ENCODE data around the gene BCL10.

BCL10 gene

GRCh38 chr1:85219853-85220610 is 56.4 kb downstream of the BCL10 start:
- DNase-seq, result no peak

- no peak for DNase-seq
These were observed 59.7 kb downstream of the BCL10 start for GRCh38 chr1:85216697-85217096.

Measured in left hindlimb (tissue), 1 donor.